Measurements from ENCODE around the gene IGFBP4.
"Not testable (repeated sequence)": the region's sequence is repeated elsewhere in the genome, so short reads cannot be mapped to it uniquely, and the experiment has no call there.

The IGFBP4 gene

DNA sequence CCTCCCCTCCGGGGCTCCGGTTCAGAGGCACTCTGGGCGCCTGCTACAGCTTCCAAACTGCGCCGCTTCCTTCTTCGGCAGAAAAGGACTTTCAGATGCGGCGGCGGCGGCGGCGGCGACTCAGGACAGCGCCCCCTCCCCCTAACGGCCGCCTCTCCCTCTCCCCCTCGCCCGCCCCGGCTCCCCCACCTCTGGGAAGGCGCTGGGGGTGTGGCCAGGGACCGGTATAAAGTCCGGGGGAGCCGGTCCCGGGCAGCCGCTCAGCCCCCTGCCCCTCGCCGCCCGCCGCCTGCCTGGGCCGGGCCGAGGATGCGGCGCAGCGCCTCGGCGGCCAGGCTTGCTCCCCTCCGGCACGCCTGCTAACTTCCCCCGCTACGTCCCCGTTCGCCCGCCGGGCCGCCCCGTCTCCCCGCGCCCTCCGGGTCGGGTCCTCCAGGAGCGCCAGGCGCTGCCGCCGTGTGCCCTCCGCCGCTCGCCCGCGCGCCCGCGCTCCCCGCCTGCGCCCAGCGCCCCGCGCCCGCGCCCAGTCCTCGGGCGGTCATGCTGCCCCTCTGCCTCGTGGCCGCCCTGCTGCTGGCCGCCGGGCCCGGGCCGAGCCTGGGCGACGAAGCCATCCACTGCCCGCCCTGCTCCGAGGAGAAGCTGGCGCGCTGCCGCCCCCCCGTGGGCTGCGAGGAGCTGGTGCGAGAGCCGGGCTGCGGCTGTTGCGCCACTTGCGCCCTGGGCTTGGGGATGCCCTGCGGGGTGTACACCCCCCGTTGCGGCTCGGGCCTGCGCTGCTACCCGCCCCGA is at the start of gene IGFBP4:
IGFBP4 (plus strand) TSS at position 255 of the 792 bp plus-strand sequence; CDS start at position 541, 286 bp downstream.
- peak; percentile 57 for DNase-seq

- DNase-seq = peak; percentile 73
These were observed 44.1 kb upstream of the IGFBP4 start for GRCh38 chr17:40399185-40399584.

GRCh38 chr17:40402668-40403067 is 40.6 kb upstream of the IGFBP4 start:
- no peak for DNase-seq

DNA sequence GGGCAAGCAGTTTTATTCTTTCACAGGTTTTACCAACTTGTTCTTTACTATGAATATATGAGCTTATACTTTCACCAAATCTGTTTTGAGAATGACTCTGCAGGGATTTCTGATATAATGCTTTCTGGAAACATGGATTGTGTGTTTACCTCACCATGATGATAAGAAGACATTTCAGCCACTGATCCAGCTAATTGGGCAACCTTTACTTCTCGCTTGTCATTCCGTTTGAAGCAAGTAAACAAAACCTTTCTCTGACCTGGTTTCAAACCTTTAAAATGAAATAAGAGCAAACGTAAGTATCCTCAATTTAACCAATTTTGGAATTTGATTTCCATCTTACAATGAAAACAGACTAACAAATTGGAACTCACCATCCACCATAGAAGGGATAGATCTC is 39.2 kb upstream of the IGFBP4 start:
- DNase-seq = no peak

DNA sequence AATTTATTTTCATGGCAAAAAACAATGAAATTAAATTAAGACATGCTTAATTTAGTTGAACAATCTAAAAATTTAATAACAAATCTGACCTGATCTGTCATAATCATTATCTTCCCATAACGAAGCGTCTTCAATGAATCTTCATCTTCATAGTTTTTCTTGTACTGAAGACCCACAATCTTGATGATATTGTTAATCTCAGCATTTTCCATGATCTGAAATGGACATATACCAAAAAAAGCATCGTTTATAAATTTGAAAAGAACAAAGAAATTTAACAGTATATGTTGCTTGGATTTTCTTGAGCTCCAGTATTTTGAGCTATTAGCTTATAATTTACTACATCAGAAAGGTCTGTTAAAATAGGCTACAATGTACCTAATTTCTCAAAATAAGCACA is 35.8 kb upstream of the IGFBP4 start:
- DNase-seq = no peak

DNA sequence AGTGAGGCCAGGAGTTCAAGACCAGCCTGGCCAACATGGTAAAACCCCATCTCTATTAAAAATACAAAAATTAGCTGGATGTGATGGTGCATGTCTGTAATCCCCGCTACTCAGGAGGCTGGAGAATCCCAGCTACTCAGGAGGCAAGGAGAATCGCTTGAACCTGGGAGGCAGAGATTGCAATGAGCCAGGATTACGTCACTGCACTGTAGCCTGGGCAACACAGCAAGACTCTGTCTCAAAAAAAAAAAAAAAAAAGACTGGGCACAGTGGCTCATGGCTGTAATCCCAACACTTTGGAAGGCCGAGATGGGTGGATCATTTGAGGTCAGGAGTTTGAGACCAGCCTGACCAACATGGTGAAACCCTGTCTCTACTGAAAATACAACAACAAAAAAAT is 33.7 kb upstream of the IGFBP4 start:
- not testable (repeated sequence) for DNase-seq

DNA sequence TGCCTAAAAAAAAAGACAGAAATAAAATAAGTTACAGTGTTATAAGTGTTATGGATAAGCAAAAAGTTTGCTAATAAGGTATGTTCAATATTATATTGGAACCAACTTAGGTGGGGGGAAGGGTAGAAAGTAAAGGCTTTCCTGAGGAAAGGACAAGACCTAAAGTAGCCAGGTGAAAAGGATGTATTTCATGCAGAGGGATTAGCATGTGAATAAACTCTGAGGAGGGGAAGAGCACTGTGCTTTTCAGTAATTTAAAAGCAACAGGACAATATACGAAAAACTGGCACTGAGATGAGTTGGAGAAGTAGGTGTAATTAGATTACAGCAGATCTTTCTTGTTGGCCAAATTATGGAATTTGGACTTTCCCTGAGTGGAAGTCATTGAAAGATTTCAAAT is 33.2 kb upstream of the IGFBP4 start:
- DNase-seq = no peak

DNA sequence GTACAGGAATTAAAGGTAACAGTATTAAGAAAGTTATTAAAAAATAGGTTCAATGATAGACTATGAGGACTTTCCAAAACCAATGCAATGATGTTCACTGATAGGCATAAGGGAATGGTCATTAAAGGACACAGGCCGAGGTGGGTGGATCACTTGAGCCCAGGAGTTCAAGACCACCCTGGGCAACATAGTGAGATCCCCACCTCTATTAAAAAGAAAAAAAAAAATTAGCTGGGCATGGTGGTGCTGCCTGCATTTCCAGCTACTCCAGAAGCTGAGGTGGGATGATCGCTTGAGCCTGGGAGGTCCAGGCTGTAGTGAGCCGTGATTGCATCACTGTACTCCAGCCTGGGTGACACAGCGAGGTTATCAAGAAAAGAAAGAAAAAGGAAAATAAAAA is 31.4 kb upstream of the IGFBP4 start:
- no peak for DNase-seq

GRCh38 chr17:40412880-40413279 is 30.4 kb upstream of the IGFBP4 start:
- no peak for DNase-seq

DNA sequence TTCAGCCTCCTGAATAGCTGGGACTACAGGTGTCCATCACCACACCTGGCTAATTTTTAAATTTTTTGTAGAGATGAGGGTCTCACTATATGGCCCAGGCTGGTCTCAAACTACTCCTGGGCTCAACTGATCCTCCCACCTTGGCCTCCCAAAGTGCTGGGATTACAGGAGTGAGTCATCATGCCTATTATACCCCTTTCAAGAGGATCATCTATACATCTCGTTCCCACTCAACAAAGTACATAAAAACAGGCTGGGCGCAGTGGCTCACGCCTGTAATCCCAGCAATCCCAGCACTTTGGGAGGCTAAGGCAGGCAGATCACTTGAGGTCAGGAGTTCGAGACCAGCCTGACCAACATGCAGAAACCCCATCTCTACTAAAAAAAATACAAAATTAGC is 28.9 kb upstream of the IGFBP4 start:
- not testable (repeated sequence) for DNase-seq

DNA sequence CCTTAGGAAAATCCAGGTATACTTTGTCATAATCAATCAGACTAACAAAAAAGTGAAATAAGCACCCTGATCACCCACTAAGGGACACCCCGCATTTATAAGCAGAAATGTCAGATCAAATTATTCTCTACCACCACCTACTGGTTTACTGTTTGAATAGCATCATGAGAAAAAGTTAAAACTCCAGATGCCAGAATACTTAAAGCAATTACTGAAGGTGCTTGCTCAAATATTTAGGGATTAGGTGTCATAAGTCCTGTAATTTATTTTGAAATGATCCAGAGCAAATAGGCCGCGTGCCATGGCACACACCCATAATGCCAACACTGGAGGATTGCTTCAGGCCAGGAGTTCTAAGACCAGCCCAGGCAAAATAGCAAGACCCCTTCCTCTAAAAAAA is 27.9 kb upstream of the IGFBP4 start:
- DNase-seq = peak; percentile 24

- DNase-seq = no peak
These were observed 26.6 kb upstream of the IGFBP4 start for GRCh38 chr17:40416671-40417070.

- DNase-seq = no peak
These were observed 26.0 kb upstream of the IGFBP4 start for GRCh38 chr17:40417258-40417608.

- DNase-seq = peak; percentile 100
These were observed 25.4 kb upstream of the IGFBP4 start, which contains the start of gene TOP2A for GRCh38 chr17:40417609-40418427. TSS of gene TOP2A (minus strand) at chr17:40417896. CDS start at chr17:40417791, 105 bp downstream.

DNA sequence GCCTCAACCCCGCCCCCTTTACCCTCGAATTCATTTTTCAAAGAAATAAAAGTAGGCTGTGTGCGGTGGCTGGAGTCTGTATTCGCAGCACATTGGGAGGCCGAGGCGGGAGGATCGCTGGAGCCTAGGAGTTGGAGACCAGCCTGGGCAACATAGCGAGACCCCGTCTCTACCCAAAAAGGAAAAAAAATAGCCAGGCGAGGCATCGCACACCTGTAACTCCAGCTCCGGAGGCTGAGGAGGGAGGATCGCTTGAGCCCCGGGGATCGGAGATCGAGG is 24.9 kb upstream of the IGFBP4 start:
- DNase-seq = no peak

- DNase-seq = peak; percentile 41
These were observed 23.5 kb upstream of the IGFBP4 start for GRCh38 chr17:40419559-40420331.

DNA sequence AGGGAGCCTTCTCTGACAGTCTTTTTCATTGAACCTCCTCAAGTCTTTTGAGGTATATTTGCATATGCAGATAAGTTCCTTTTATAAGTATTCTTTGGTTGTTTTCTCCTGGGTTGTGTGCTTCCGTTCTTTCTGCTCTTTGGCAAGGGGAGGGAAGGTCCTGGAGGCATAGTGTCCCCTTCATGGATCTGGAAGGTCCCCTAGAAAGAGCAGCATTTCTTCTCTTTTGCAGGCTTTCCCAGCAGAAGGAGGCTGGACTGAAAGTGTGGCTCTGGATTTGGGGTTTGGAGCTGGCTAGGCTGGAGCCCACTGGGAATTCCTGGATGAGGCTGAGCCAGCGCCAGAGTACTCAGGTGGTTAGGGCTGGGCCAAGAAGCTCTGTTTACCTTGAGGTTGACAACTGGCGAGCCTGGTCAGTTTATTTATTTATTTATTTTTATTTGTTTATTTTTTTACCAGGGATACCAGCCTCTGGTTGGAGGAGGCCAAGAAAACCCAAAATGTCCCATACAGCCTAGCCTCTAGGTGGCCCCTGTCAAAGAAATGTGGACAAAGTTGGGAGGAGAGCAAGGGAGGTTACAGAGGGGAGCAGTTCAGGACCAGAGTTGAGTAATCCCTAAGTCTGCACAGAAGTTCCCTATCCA is 20.1 kb upstream of the IGFBP4 start:
- DNase-seq = no peak

- no peak for DNase-seq
These were observed 17.5 kb upstream of the IGFBP4 start for GRCh38 chr17:40425741-40426140.

- no peak for DNase-seq
These were observed 16.2 kb upstream of the IGFBP4 start for GRCh38 chr17:40427002-40427491.

- no peak for DNase-seq
These were observed 12.7 kb upstream of the IGFBP4 start for GRCh38 chr17:40430272-40431230.

DNA sequence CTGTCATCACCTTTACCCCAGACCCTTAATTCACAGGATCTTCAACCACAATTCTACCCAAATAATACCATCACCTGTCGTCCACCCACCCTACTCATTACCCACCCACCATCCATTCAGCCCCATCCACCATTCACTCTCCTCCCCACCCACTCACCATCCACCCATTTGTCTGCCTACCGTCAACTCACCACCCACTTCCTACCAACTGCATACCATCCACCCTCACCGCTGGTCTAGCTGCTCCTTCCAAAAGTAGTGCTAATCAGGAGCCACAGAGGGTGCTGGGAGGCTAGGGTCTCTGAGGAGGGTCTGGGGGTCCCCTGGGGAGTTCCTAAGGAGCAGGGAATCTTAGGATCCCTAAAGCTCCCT is 12.0 kb upstream of the IGFBP4 start:
- DNase-seq = no peak

All from NCI-H1436 (cell line).